ENCODE measurements around the gene IFITM2.
"Not testable (repeated sequence)": the region's sequence is repeated elsewhere in the genome, so short reads cannot be mapped to it uniquely, and the experiment has no call there.

IFITM2 gene

GRCh38 chr11:313787-314553 lies 6.4 kb downstream of the IFITM2 start, which contains the start of gene IFITM1:
Gene IFITM1, plus strand, starts transcription at chr11:314040. Its CDS starts 131 bp downstream, at chr11:314171.
- in situ Hi-C loops (cut with HindIII; ENCODE audit: low pct_ligation_motif_present, low sequenced_read_pairs) = no loop called here
- TF ChIP-seq CTCF (IDR thresholded peaks at IDR 0.05; ENCODE audit: low read depth, low read length, missing control alignments) = no peak
- DNase-seq = no peak
- Histone ChIP-seq H3K27me3 (replicated peaks) (peaks cover 22% of the 10 kb centered on the region), H3K27ac (no peak within 1 kb of the TSS), H3K4me3 (ENCODE audit: low read depth, low read length) (peak within 1 kb of the TSS; percentile 38), H3K36me3 (replicated peaks) (no peaks in the 10 kb centered on the region)

- in situ Hi-C loops (cut with HindIII; ENCODE audit: low pct_ligation_motif_present, low sequenced_read_pairs); DNase-seq; H3K36me3 ChIP-seq (replicated peaks); H3K27ac ChIP-seq: not testable (repeated sequence)
- Histone ChIP-seq H3K4me3 (ENCODE audit: low read depth, low read length) (peak overlapping the region; percentile 38), H3K27me3 (replicated peaks) (peaks cover 22% of the 10 kb centered on the region)
These were observed 6.9 kb downstream of the IFITM2 start for GRCh38 chr11:314554-314875.

- DNase-seq = no peak
- Histone ChIP-seq H3K36me3 (replicated peaks) (no peaks in the 10 kb centered on the region), H3K27me3 (replicated peaks) (peaks cover 22% of the 10 kb centered on the region), H3K27ac (no peak overlapping the region), H3K4me3 (ENCODE audit: low read depth, low read length) (no peak overlapping the region)
- in situ Hi-C loops (cut with HindIII; ENCODE audit: low pct_ligation_motif_present, low sequenced_read_pairs) = no loop called here
- TF ChIP-seq CTCF (IDR thresholded peaks at IDR 0.05; ENCODE audit: low read depth, low read length, missing control alignments) = no peak
These were observed 7.5 kb downstream of the IFITM2 start for GRCh38 chr11:315051-315481.

GRCh38 chr11:315516-315994 lies 7.9 kb downstream of the IFITM2 start:
- no peak for DNase-seq
- Histone ChIP-seq H3K27ac (no peak overlapping the region), H3K36me3 (replicated peaks) (no peaks in the 10 kb centered on the region), H3K27me3 (replicated peaks) (peaks cover 22% of the 10 kb centered on the region), H3K4me3 (ENCODE audit: low read depth, low read length) (no peak overlapping the region)
- no peak for TF ChIP-seq CTCF (IDR thresholded peaks at IDR 0.05; ENCODE audit: low read depth, low read length, missing control alignments)
- in situ Hi-C loops (cut with HindIII; ENCODE audit: low pct_ligation_motif_present, low sequenced_read_pairs) = no loop called here

- no peak for DNase-seq
- no peak for TF ChIP-seq CTCF (IDR thresholded peaks at IDR 0.05; ENCODE audit: low read depth, low read length, missing control alignments)
- no peak overlapping the region for H3K27ac ChIP-seq
- in situ Hi-C loops (cut with HindIII; ENCODE audit: low pct_ligation_motif_present, low sequenced_read_pairs) = no loop called here
- H3K36me3 ChIP-seq (replicated peaks) = no peaks in the 10 kb centered on the region
- peaks cover 22% of the 10 kb centered on the region for H3K27me3 ChIP-seq (replicated peaks)
- H3K4me3 ChIP-seq (ENCODE audit: low read depth, low read length) = no peak overlapping the region
These were observed 8.6 kb downstream of the IFITM2 start for GRCh38 chr11:316031-316701.

GRCh38 chr11:316891-317301 lies 9.3 kb downstream of the IFITM2 start:
- Histone ChIP-seq H3K27ac (no peak overlapping the region), H3K27me3 (replicated peaks) (peaks cover 22% of the 10 kb centered on the region), H3K36me3 (replicated peaks) (no peaks in the 10 kb centered on the region), H3K4me3 (ENCODE audit: low read depth, low read length) (no peak overlapping the region)
- in situ Hi-C loops (cut with HindIII; ENCODE audit: low pct_ligation_motif_present, low sequenced_read_pairs) = no loop called here
- no peak for TF ChIP-seq CTCF (IDR thresholded peaks at IDR 0.05; ENCODE audit: low read depth, low read length, missing control alignments)
- no peak for DNase-seq

GRCh38 chr11:317668-318404 lies 10.2 kb downstream of the IFITM2 start:
- in situ Hi-C loops (cut with HindIII; ENCODE audit: low pct_ligation_motif_present, low sequenced_read_pairs); H3K36me3 ChIP-seq (replicated peaks); H3K4me3 ChIP-seq (ENCODE audit: low read depth, low read length); DNase-seq; H3K27ac ChIP-seq: not testable (repeated sequence)
- peaks cover 22% of the 10 kb centered on the region for H3K27me3 ChIP-seq (replicated peaks)

GRCh38 chr11:318405-319120 lies 10.9 kb downstream of the IFITM2 start:
- DNase-seq; H3K36me3 ChIP-seq (replicated peaks); in situ Hi-C loops (cut with HindIII; ENCODE audit: low pct_ligation_motif_present, low sequenced_read_pairs); H3K27ac ChIP-seq: not testable (repeated sequence)
- peaks cover 22% of the 10 kb centered on the region for H3K27me3 ChIP-seq (replicated peaks)
- H3K4me3 ChIP-seq (ENCODE audit: low read depth, low read length) = peak overlapping the region; percentile 56

All from brain microvascular endothelial cell (primary cell).